Astrocyte (in vitro differentiated cells and primary cell): ENCODE data around the gene CERS6.

Source experiments
- EZH2 ChIP-seq: IDR thresholded peaks from 2 replicates; pipeline ENCODE4 v1.6.1; 2012; ENCODE audit warnings: mild to moderate bottlenecking, low read length, inconsistent platforms; ENCODE audit not compliant: insufficient read depth
- TF ChIP-seq, protein P1 (sequence below): IDR thresholded peaks from 2 replicates; pipeline ENCODE4 v1.5.1; 2011; ENCODE audit warnings: low read depth, mild to moderate bottlenecking, inconsistent platforms, low read length, moderate library complexity; ENCODE audit not compliant: insufficient read depth

DNA sequence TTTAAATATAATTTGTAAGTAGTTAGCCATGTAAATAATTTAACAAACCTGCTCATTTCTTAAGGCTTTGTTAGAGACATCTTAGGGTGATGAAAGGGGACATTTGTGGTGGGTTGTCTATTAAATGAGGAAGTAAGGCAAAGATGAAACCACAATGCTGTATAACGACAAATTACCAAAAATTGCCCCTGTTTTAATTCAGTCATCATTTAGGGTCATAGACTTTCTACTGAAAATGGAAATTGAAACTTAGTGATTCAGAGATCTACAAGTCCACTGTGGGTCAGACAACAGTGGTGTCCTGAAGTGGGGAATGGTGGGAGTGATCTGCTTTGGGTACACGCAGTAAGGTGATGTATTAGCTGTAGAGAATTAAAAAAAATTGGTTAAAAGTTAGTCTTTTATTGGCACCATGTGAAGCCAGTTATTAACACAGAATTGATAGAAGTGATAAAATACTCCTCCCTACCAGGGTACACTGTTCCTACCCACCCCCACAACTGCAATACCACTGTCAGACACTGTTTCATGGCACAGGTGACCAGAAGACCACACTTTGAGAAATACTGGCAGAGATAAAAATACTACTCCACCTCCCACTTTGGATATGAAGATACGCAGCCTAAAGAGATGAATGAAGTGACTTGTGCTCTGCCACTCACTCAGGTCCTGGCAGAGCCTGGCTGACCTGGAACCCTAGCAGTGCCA is 13.4 kb downstream of the CERS6 start:
- TF ChIP-seq, protein P1, sequence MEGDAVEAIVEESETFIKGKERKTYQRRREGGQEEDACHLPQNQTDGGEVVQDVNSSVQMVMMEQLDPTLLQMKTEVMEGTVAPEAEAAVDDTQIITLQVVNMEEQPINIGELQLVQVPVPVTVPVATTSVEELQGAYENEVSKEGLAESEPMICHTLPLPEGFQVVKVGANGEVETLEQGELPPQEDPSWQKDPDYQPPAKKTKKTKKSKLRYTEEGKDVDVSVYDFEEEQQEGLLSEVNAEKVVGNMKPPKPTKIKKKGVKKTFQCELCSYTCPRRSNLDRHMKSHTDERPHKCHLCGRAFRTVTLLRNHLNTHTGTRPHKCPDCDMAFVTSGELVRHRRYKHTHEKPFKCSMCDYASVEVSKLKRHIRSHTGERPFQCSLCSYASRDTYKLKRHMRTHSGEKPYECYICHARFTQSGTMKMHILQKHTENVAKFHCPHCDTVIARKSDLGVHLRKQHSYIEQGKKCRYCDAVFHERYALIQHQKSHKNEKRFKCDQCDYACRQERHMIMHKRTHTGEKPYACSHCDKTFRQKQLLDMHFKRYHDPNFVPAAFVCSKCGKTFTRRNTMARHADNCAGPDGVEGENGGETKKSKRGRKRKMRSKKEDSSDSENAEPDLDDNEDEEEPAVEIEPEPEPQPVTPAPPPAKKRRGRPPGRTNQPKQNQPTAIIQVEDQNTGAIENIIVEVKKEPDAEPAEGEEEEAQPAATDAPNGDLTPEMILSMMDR: no peak
- no peak for TF ChIP-seq EZH2
